T-helper 17 cell (primary cell): ENCODE data around the gene PDS5B. TPM values are rescaled to one million over a fixed set of nuclear protein-coding genes. Genes with fewer than 3 reads are reported as not detected.
"Not testable (repeated sequence)": the region's sequence is repeated elsewhere in the genome, so short reads cannot be mapped to it uniquely, and the experiment has no call there.

Experiments
- ATAC-seq: fragments of 150-1000 bp; cut with Tn5 transposase; 2 replicates; pipeline ENCODE4 v1.10.0; 2021; ENCODE audit warnings: mild to moderate bottlenecking, moderate library complexity
- DNase-seq, 3 donors: peaks; one replicate each; pipeline versions ENCODE4 v3.0.0 to v3.0.0-alpha.2; 2020 to 2021
- H3K9me3 ChIP-seq: one replicate; pipeline ENCODE4 v1.7.0; 2013; ENCODE audit warnings: low read length, mild to moderate bottlenecking; ENCODE audit not compliant: control insufficient read depth, poor library complexity, severe bottlenecking
- H3K27ac Mint-ChIP-seq: one replicate; pipeline ENCODE4 v1.8.0; 2022; ENCODE audit warnings: mild to moderate bottlenecking, moderate library complexity, mixed read lengths
- H3K27me3 Mint-ChIP-seq: one replicate; pipeline ENCODE4 v1.8.0; 2022; ENCODE audit warnings: mixed read lengths
- H3K36me3 Mint-ChIP-seq: one replicate; pipeline ENCODE4 v1.8.0; 2022; ENCODE audit warnings: low read depth, mixed read lengths
- H3K4me1 Mint-ChIP-seq: one replicate; pipeline ENCODE4 v1.8.0; 2022; ENCODE audit warnings: mild to moderate bottlenecking, mixed read lengths
- H3K4me3 Mint-ChIP-seq: one replicate; pipeline ENCODE4 v1.8.0; 2022; ENCODE audit warnings: mild to moderate bottlenecking, moderate library complexity, mixed read lengths
- total RNA-seq, 4 donors: library from RNA in 2 of 4; stranded (reverse) in 2 of 4; gene quantifications; one replicate each; pipeline ENCODE4 v1.2.3 and lab custom pipeline; 2022 to 2026

PDS5B gene
- total RNA-seq, 2 donors from 2014 or later: 39.2 to 46.7 TPM

DNA sequence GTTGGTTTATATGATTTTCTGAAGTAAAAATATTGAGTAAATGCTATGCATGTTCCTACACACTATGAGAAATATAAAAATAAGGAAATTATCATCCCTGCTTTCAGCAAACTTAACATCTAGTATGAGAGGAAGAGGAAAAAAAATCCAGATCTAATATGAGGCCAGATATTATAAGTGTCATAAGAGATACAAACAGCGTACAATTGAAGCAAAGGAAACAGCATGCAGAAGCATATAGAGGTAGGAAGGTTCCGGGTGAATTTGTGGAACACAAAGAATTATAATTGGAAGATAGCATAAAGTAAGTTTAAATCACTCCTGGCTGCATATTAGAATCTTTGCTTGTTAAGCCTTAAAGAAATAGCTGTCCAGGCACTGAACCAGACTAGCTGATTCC lies 88.3 kb downstream of the PDS5B start:
- H3K27ac Mint-ChIP-seq: no peak overlapping the region

DNA sequence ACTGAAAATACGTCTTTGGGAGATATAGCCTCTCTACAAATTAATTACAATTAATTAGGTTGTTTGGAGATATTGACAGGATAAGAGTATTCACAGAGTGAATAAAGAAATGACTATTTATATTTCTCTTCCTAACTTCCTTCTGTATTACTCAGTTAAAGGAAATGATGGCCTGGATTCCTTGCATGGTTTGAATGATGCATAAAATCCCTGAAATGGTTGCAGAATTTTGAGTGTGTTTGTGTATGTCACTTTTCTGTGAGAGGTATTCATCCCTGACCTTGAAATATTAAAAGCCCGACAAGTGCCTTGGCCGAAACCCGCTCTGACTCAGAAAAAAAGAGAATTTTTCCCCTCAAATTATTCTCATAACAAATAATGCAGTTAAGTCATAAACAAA lies 90.0 kb downstream of the PDS5B start:
- peaks cover 9% of the 10 kb centered on the region for H3K36me3 Mint-ChIP-seq

More for the DNA sequence above, 88.3 kb downstream of the PDS5B start:
- no peaks in the 10 kb centered on the region for H3K9me3 ChIP-seq
- Mint-ChIP-seq H3K4me3 (no peak overlapping the region), H3K36me3 (peaks cover 3% of the 10 kb centered on the region), H3K27me3 (no peaks in the 10 kb centered on the region), H3K4me1 (no peaks in the 10 kb centered on the region)
- DNase-seq (no peak), ATAC-seq (no peak)

DNA sequence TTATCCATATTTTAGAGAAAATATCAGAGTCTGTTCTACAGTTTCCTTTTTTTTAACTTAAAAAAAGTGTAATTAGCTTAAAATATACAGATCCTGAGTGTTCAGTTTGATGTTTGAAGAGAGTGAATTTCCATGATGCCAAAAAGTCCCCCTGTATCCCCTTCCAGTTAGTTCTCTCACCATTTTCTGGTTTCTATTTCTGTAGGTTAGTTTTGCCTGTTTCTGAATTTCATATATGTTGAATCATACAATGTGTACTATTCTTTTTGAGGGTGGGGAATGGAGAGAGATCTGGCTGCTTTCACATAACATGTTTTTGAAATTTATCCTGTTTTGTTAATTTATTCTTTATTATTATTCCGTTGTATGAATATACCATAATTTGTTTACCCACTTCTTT lies 95.9 kb downstream of the PDS5B start:
- ATAC-seq (no peak), DNase-seq (no peak)
- H3K36me3 Mint-ChIP-seq: peaks cover 6% of the 10 kb centered on the region
- H3K4me3 Mint-ChIP-seq: no peak overlapping the region
- peaks cover 5% of the 10 kb centered on the region for H3K4me1 Mint-ChIP-seq
- no peaks in the 10 kb centered on the region for H3K27me3 Mint-ChIP-seq
- H3K27ac Mint-ChIP-seq: no peak overlapping the region
- no peaks in the 10 kb centered on the region for H3K9me3 ChIP-seq

More for the DNA sequence above, 90.0 kb downstream of the PDS5B start:
- no peaks in the 10 kb centered on the region for H3K9me3 ChIP-seq
- no peak overlapping the region for H3K4me3 Mint-ChIP-seq
- H3K27ac Mint-ChIP-seq: no peak overlapping the region
- H3K4me1 Mint-ChIP-seq: peaks cover 2% of the 10 kb centered on the region
- no peaks in the 10 kb centered on the region for H3K27me3 Mint-ChIP-seq
- no peak for DNase-seq
- no peak for ATAC-seq

DNA sequence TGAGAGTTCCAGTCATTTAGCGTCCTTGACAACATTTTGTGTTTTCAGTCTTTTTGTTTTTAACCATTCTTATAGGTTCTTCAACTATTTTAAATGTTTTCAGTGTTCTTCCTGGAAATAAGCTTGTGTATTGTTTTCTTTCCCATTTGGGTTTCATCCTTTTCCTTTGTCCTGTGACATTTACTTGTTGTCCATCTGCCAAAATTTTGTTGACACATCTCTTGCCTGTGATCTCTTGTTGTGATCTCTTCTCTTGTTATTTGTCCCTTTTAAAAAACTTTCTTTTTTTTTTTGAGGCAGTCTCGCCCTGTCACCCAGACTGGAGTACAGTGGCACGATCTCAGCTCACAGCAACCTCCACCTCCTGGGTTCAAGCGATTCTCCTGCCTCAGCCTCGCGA lies 96.5 kb downstream of the PDS5B start:
- DNase-seq (no peak), ATAC-seq (no peak)
- Mint-ChIP-seq H3K27ac (no peak overlapping the region), H3K27me3 (no peaks in the 10 kb centered on the region), H3K4me3 (no peak overlapping the region), H3K36me3 (peaks cover 6% of the 10 kb centered on the region), H3K4me1 (peaks cover 5% of the 10 kb centered on the region)
- no peaks in the 10 kb centered on the region for H3K9me3 ChIP-seq

DNA sequence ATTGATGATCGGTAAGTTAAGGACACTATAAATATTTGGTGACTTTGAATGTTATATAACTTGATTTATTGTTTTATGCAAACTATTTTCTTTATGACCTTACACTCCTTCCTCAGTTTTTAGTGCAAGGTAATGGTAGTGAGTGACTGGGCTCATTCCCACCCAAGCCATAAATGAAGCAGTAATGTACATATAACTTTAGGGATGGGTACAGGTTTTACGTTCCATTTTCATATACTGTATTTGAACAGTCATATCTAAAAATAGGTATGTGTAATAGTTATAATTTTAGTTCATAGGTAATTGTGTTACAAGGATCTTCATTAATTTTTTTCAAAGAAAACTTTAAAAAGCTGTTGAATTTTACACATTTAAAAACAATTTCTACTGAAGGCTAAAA lies 101.0 kb downstream of the PDS5B start:
- peaks cover 5% of the 10 kb centered on the region for H3K4me1 Mint-ChIP-seq
- ATAC-seq: no peak
- H3K27me3 Mint-ChIP-seq: no peaks in the 10 kb centered on the region
- H3K27ac Mint-ChIP-seq: no peak overlapping the region
- no peak overlapping the region for H3K4me3 Mint-ChIP-seq
- H3K9me3 ChIP-seq: no peaks in the 10 kb centered on the region
- DNase-seq: no peak
- no peaks in the 10 kb centered on the region for H3K36me3 Mint-ChIP-seq

DNA sequence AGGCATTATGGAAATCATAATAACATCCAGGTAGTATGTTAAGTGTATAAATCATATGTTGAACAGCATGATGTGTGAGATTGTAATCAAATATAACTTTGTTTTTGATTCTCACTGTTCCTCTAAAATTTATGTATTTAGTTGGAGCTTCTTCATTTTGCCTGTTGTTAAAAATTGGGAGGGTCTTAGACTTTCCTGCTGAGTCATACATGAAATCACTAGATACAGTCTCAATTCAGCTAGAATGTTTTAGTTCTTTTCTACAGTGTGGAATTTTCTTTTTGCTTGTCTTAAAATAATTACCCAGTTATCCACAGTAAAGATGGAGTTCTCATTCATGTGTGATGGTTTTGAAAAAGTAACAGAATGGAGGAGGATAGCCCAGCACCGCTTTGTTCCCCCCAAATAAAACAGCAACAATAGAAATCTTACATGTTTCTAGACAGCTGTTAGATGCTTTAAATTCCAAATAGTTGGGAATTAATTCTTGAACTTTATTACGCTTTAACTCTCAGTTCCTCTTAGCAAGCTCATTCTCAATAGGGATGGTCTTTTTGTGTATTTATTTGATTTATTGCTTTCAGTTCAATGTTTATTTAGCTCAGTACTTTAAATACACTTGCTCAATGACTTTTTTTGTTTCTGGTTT lies 109.5 kb downstream of the PDS5B start:
- H3K27ac Mint-ChIP-seq: no peak overlapping the region
- H3K36me3 Mint-ChIP-seq: no peaks in the 10 kb centered on the region
- DNase-seq: no peak
- H3K4me3 Mint-ChIP-seq: no peak overlapping the region
- no peaks in the 10 kb centered on the region for H3K27me3 Mint-ChIP-seq
- no peaks in the 10 kb centered on the region for H3K9me3 ChIP-seq
- H3K4me1 Mint-ChIP-seq: peaks cover 4% of the 10 kb centered on the region
- ATAC-seq: no peak

DNA sequence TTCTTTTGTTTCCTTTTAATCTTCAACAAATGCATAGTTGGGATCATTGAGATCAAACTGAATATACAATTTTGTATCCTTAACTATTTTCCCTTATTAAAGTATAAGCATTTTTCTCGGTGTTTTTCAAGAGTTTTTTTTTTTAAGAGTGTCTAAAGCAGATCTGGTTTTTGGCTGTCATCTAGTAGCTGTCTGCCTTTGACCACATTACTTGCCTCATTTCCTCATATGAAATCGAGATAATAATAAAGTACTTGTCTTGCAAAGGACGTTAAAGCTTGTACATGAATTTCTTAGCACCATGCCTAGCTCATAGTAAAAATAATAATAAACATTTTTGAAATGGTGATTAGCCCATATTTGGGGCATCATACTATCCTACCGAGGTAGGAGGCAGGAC lies 121.2 kb downstream of the PDS5B start:
- peaks cover 9% of the 10 kb centered on the region for H3K36me3 Mint-ChIP-seq
- no peak for ATAC-seq

DNA sequence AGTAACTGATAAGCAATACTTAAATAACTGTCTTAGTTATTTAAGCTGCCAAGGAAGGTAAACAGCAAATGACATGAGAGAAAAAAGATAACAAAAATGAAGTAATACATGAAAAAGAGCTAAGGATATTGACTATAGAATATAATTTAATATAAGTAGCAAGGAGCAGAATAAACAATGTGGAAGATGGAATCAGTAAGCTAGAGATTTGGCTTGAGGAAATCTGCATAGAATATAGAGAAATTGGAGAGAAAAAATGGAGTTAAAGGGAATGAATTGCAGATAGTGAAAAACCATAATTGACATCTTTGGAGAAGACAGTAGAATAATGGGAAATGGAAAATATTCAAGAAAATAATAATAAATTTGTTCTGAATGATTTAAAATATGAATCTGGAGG lies 127.1 kb downstream of the PDS5B start:
- Mint-ChIP-seq H3K4me1 (no peaks in the 10 kb centered on the region), H3K36me3 (peaks cover 7% of the 10 kb centered on the region), H3K4me3 (no peak overlapping the region), H3K27ac (no peak overlapping the region), H3K27me3 (no peaks in the 10 kb centered on the region)
- DNase-seq: no peak
- no peaks in the 10 kb centered on the region for H3K9me3 ChIP-seq
- ATAC-seq: no peak

More for the DNA sequence above, 121.2 kb downstream of the PDS5B start:
- no peak for DNase-seq
- Mint-ChIP-seq H3K27ac (no peak overlapping the region), H3K4me1 (peaks cover 13% of the 10 kb centered on the region), H3K27me3 (no peaks in the 10 kb centered on the region), H3K4me3 (no peak overlapping the region)
- no peaks in the 10 kb centered on the region for H3K9me3 ChIP-seq

DNA sequence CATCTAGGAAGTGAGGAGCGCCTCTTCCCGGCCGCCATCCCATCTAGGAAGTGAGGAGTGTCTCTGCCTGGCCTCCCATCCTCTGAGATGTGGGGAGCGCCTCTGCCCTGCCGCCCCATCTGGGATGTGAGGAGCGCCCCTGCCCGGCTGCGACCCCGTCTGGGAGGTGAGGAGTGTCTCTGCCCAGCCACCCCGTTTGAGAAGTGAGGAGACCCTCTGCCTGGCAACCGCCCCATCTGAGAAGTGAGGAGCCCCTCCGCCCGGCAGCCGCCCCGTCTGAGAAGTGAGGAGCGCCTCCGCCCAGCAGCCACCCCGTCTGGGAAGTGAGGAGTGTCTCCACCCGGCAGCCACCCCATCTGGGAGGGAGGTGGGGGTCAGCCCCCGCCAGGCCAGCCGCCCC lies 129.9 kb downstream of the PDS5B start:
- not testable (repeated sequence) for DNase-seq, H3K9me3 ChIP-seq, H3K27me3 Mint-ChIP-seq, H3K27ac Mint-ChIP-seq, ATAC-seq, H3K4me1 Mint-ChIP-seq, H3K4me3 Mint-ChIP-seq
- peaks cover 12% of the 10 kb centered on the region for H3K36me3 Mint-ChIP-seq

DNA sequence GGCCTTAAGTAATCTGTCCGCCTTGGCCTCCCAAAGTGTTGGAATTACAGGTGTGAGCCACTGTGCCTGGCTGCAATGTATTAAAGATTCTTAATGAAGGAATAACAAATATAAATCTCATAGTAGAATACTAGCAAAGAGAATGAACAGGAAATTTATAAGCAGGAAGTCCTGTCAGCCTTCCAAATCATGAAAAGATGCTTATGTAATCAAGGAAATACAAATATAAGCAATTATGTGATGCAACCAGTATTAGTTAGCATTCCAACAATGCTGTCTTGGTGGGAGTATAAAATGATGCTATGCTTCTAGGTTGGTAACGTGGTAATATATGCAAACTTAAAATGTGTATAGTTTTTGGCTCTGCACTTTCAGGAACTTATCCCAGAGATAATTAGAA lies 133.8 kb downstream of the PDS5B start:
- peak overlapping the region; percentile 43 for H3K27ac Mint-ChIP-seq
- H3K9me3 ChIP-seq: no peaks in the 10 kb centered on the region
- ATAC-seq (no peak), DNase-seq (no peak)
- no peak overlapping the region for H3K4me3 Mint-ChIP-seq
- no peaks in the 10 kb centered on the region for H3K27me3 Mint-ChIP-seq
- H3K36me3 Mint-ChIP-seq: peaks cover 9% of the 10 kb centered on the region
- H3K4me1 Mint-ChIP-seq: peaks cover 12% of the 10 kb centered on the region

DNA sequence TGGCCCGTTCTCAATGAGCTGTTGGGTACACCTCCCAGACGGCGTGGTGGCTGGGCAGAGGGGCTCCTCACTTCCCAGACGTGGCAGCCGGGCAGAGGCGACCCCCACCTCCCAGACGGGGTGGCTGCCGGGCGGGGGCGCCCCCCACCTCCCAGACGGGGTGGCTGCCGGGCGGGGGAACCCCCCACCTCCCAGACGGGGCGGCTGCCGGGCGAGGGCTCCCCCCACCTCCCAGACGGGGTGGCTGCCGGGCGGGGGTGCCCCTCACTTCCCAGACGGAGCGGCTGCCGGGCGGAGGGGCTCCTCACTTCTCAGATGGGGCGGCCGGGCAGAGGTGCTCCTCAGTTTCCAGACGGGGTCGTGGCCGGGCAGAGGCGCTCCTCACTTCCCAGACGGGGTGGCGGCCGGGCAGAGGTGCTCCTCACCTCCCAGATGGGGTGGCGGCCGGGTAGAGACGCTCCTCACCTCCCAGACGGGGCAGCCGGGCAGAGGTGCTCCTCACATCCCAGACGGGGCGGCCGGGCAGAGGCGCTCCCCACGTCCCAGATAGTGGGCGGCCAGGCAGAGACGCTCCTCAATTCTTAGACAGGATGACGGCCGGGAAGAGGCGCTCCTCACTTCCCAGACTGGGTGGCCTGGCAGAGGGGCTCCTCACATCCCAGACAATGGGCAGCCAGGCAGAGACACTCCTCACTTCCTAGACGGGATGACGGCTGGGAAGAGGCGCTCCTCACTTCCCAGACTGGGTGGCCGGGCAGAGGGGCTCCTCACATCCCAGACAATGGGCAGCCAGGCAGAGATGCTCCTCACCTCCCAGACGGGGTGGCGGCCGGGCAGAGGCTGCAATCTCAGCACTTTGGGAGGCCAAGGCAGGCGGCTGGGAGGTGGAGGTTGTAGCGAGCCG lies 135.1 kb downstream of the PDS5B start:
- not testable (repeated sequence) for H3K36me3 Mint-ChIP-seq, DNase-seq, H3K27me3 Mint-ChIP-seq, ATAC-seq, H3K4me3 Mint-ChIP-seq, H3K9me3 ChIP-seq, H3K27ac Mint-ChIP-seq
- H3K4me1 Mint-ChIP-seq: peaks cover 12% of the 10 kb centered on the region

DNA sequence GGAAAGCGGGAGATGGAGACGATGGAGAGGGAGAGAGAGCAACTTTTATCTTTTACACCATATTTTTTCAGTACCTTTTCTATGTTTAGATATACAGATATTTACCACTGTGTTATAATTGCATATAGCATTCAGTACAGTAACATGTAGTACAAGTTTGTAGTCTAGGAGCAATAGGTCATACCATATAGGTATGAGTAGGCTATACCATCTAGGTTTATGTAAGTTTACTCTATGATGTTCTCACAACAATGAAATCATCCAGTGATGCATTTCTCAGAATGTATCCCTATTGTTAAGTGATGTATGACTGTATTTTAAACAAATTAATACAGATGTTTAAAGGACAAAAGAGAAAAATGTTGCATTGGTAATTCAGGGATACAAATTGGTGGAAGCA lies 136.1 kb downstream of the PDS5B start:
- DNase-seq: no peak
- no peak overlapping the region for H3K27ac Mint-ChIP-seq
- H3K4me3 Mint-ChIP-seq: no peak overlapping the region
- peaks cover 9% of the 10 kb centered on the region for H3K36me3 Mint-ChIP-seq
- peaks cover 14% of the 10 kb centered on the region for H3K4me1 Mint-ChIP-seq
- no peaks in the 10 kb centered on the region for H3K27me3 Mint-ChIP-seq
- no peaks in the 10 kb centered on the region for H3K9me3 ChIP-seq
- ATAC-seq: no peak

DNA sequence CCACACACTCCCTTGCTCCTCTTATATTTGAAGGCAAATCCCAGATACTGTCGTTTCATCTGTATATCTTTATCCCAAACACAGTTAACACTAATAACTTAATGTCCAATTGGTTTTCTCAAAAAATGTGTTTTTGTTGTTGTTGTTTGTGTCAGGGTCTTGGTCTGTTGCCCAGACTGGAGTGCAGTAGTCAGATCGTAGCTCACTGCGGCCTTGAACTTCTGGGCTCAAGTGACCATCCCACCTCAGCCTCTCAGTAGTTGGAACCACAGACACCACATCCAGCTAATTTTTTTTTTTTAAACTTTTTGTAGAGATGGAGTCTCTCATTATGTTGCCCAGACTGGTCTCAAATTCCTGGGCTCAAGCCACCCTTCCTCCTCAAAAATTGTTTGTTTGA lies 137.7 kb downstream of the PDS5B start:
- no peak for DNase-seq
- Mint-ChIP-seq H3K36me3 (peaks cover 12% of the 10 kb centered on the region), H3K4me1 (peaks cover 21% of the 10 kb centered on the region), H3K27me3 (no peaks in the 10 kb centered on the region), H3K4me3 (no peak overlapping the region), H3K27ac (peak overlapping the region; percentile 32)
- no peaks in the 10 kb centered on the region for H3K9me3 ChIP-seq
- ATAC-seq: no peak
